Activated CD8-positive, alpha-beta memory T cell treated with anti-CD3 and anti-CD28 coated beads, Interleukin-2, amount 50 U/mL, for 1 hour (primary cell): ENCODE results near the gene DHDH.

Source experiments
- DNase-seq: peaks from one replicate; pipeline ENCODE4 v3.0.0-alpha.2; 2020; ENCODE audit errors: extremely low read depth

Gene DHDH

GRCh38 chr19:48992581-48993174 is 59.2 kb downstream of the DHDH start:
- no peak for DNase-seq

GRCh38 chr19:48993175-48994034 is 59.9 kb downstream of the DHDH start, which contains the start of the genes GYS1 and RUVBL2:
Gene GYS1 (minus strand): TSS chr19:48993309. CDS start chr19:48993112, 197 bp downstream.
Gene RUVBL2 (plus strand): TSS chr19:48993887. CDS start chr19:48993912, 25 bp downstream.
- peak; percentile 94 for DNase-seq

GRCh38 chr19:48994035-48994386 is 60.5 kb downstream of the DHDH start:
- no peak for DNase-seq
